Adrenal gland (tissue), 12 donors: ENCODE data around the gene EYS. TPM values are rescaled to one million over a fixed set of nuclear protein-coding genes. Genes with fewer than 3 reads are reported as not detected.

Experiments
- DNase-seq, 7 donors: peaks; one replicate each; pipeline ENCODE4 v3.0.0-alpha.2; 2019 to 2020
- H3K27ac ChIP-seq, 5 donors: fragments of 200-600 bp; sonication (generic) in 4 of 5; 1 replicate in 3 of 5; 2 replicates in 2 of 5; pipeline versions ENCODE4 v1.5.1 to v1.8.0; 2016 to 2020; ENCODE audit warnings: mild to moderate bottlenecking in 1 of 5
- H3K27me3 ChIP-seq: fragments of 200-600 bp; 2 replicates; pipeline ENCODE4 v1.8.0; 2021
- H3K36me3 ChIP-seq, 2 donors: fragments of 200-600 bp; replicated peaks in 1 of 2; 1 replicate in 1 of 2; 2 replicates in 1 of 2; pipeline versions ENCODE4 v1.5.1 to v1.8.0; 2018 to 2022
- H3K4me1 ChIP-seq, 2 donors: fragments of 200-600 bp; replicated peaks in 1 of 2; 1 replicate in 1 of 2; 2 replicates in 1 of 2; pipeline versions ENCODE4 v1.5.1 to v1.8.0; 2018 to 2021
- H3K4me3 ChIP-seq, 4 donors: fragments of 200-600 bp; sonication (generic) in 3 of 4; one replicate each; pipeline ENCODE4 v1.5.1; 2016 to 2018
- H3K9me3 ChIP-seq, 3 donors: fragments of 200-600 bp; sonication (generic) in 1 of 3; replicated peaks in 1 of 3; 1 replicate in 2 of 3; 2 replicates in 1 of 3; pipeline versions ENCODE4 v1.5.1 to v1.8.0; 2016 to 2021
- CTCF ChIP-seq, 6 experiments: fragments of 450-650 bp in 4 of 6; fragments of 200-600 bp in 2 of 6; sonication (generic) in 1 of 6; IDR thresholded peaks; 1 replicate in 5 of 6; 2 replicates in 1 of 6; pipeline versions ENCODE4 v1.5.1 to v1.8.0; 2016 to 2021; ENCODE audit warnings: antibody characterized with exemption in 6 of 6, mild to moderate bottlenecking in 2 of 6, moderate library complexity in 1 of 6
- POLR2A ChIP-seq, 2 donors: fragments of 450-650 bp; IDR thresholded peaks; one replicate each; pipeline ENCODE4 v1.6.1; 2017; ENCODE audit warnings: antibody characterized with exemption in 2 of 2, mild to moderate bottlenecking in 2 of 2, moderate library complexity in 1 of 2
- WGBS, 4 donors: extraction: QIAGEN DNeasy Blood & Tissue Kit in 2 of 4; methylation state at CpG; one replicate each; pipeline versions ENCODE4 v1.1.5 to v1.1.7; 2013 to 2017; 5-methylcytosine and 5-hydroxymethylcytosine counted together
- intact Hi-C, 2 donors: fragments of 100-400 bp; cut with DNase I; formaldehyde crosslinking; loops; one replicate each; pipeline versions ENCODE4 v1.14.1 to v1.15.0; 2022 to 2023
- polyA plus RNA-seq, 3 donors: library from polyadenylated mRNA; stranded (reverse); fragments of 200-250 nt in 2 of 3; fragments of 350-450 nt in 1 of 3; fragmentation: Illumina TruSeq in 1 of 3; extraction: RNeasy Lipid Tissue Mini Kit (QIAGEN cat#74804) in 1 of 3; gene quantifications; one replicate each; pipeline ENCODE4 v1.2.3, GENCODE V29; 2013 to 2014
- total RNA-seq, 9 donors: library from RNA; depleted of rRNA in 4 of 9; stranded (reverse); fragments of >200 nt in 4 of 9; fragments of 120-200 nt in 1 of 9; fragmentation: NEBNext Ultra II Directional in 1 of 9; extraction: Animal tissue kit (Norgen Biotek cat#: 25700) in 1 of 9; gene quantifications; one replicate each; pipeline versions ENCODE4 v1.1.0 to v1.2.4, GENCODE V29; 2013 to 2023
- donor health status: healthy with polysubstance abuse.
- donor health status: Bipolar disorder and iron deficiency.
- donor health status: DM: yes; HTN: yes; CAD: no.
- donor health status: DM: no; HTN: no; CAD: no.
- donor health status: DM: no; HTN: no; CAD: no.
- donor health status: DM: yes; HTN: yes; CAD: no.

EYS gene
- total and polyA plus RNA-seq, 12 donors = 0.03 to 3.1 (median 0.18) TPM; not detected in 7

GRCh38 chr6:63732336-63732735 is 1974.7 kb downstream of the EYS start:
- no peak for TF ChIP-seq CTCF (IDR thresholded peaks at IDR 0.05)
- no peak for TF ChIP-seq POLR2A (IDR thresholded peaks at IDR 0.05)
- intact Hi-C loops = no loop called here
- DNase-seq = no peak
- H3K36me3 ChIP-seq = no peaks in the 10 kb centered on the region
- H3K4me1 ChIP-seq = no peaks in the 10 kb centered on the region
- 48 to 87% (median 68%) methylated on average over 2 of the region's 2 CpGs for WGBS, 4 donors
- no peaks in the 10 kb centered on the region for H3K9me3 ChIP-seq
- no peak overlapping the region for H3K27ac ChIP-seq
- H3K4me3 ChIP-seq = no peak overlapping the region
- H3K27me3 ChIP-seq = no peaks in the 10 kb centered on the region

- Histone ChIP-seq H3K36me3 (no peaks in the 10 kb centered on the region), H3K9me3 (no peaks in the 10 kb centered on the region), H3K4me3 (no peak overlapping the region), H3K27me3 (no peaks in the 10 kb centered on the region), H3K27ac (no peak overlapping the region), H3K4me1 (no peaks in the 10 kb centered on the region)
- 65 to 71% (median 68%) methylated on average over 3 of the region's 3 CpGs for WGBS, 4 donors
- DNase-seq = no peak
- intact Hi-C loops = no loop called here
- no peak for TF ChIP-seq POLR2A (IDR thresholded peaks at IDR 0.05)
- no peak for TF ChIP-seq CTCF (IDR thresholded peaks at IDR 0.05)
These were observed 1975.1 kb downstream of the EYS start for GRCh38 chr6:63731930-63732329.

- no peaks in the 10 kb centered on the region for H3K4me1 ChIP-seq
- H3K9me3 ChIP-seq = no peaks in the 10 kb centered on the region
- no peak overlapping the region for H3K4me3 ChIP-seq
- no peak for TF ChIP-seq POLR2A (IDR thresholded peaks at IDR 0.05)
- TF ChIP-seq CTCF (IDR thresholded peaks at IDR 0.05) = no peak
- intact Hi-C loops = no loop called here
- H3K36me3 ChIP-seq = no peaks in the 10 kb centered on the region
- H3K27ac ChIP-seq = no peak overlapping the region
- DNase-seq = no peak
- no peaks in the 10 kb centered on the region for H3K27me3 ChIP-seq
These were observed 1976.7 kb downstream of the EYS start for GRCh38 chr6:63730311-63730710.

- intact Hi-C loops = no loop called here
- H3K27ac ChIP-seq = no peak overlapping the region
- H3K36me3 ChIP-seq = no peaks in the 10 kb centered on the region
- no peaks in the 10 kb centered on the region for H3K4me1 ChIP-seq
- H3K27me3 ChIP-seq = no peaks in the 10 kb centered on the region
- no peak overlapping the region for H3K4me3 ChIP-seq
- TF ChIP-seq POLR2A (IDR thresholded peaks at IDR 0.05) (no peak), CTCF (IDR thresholded peaks at IDR 0.05) (no peak)
- no peaks in the 10 kb centered on the region for H3K9me3 ChIP-seq
- no peak for DNase-seq
These were observed 1982.3 kb downstream of the EYS start for GRCh38 chr6:63724721-63725120.
